GM12878 (cell line): ENCODE measurements around the gene DIAPH1.

Experiments
- CBFB ChIP-seq: IDR thresholded peaks from 2 replicates; pipeline ENCODE4 v1.6.1; 2016; ENCODE audit warnings: antibody characterized with exemption, low read depth
- CREB1 ChIP-seq: IDR thresholded peaks from 2 replicates; pipeline ENCODE4 v1.6.1; 2012; ENCODE audit warnings: low read depth, mild to moderate bottlenecking, inconsistent platforms
- EP300 ChIP-seq, 2 experiments: fragments of 150-350 bp in 1 of 2; IDR thresholded peaks; 2 replicates each; pipeline ENCODE4 v1.6.1; 2011 to 2012; ENCODE audit warnings: low read depth in 2 of 2, low read length in 2 of 2, borderline replicate concordance in 1 of 2, improper control_type of control experiment in 1 of 2, inconsistent platforms in 1 of 2; ENCODE audit not compliant: control insufficient read depth in 1 of 2
- EZH2 ChIP-seq: IDR thresholded peaks from 2 replicates; pipeline ENCODE4 v1.6.1; 2012; ENCODE audit warnings: low read depth, mild to moderate bottlenecking, control low read depth, inconsistent platforms, low read length, borderline replicate concordance; ENCODE audit not compliant: control insufficient read depth
- HCFC1 ChIP-seq: fragments of 150-350 bp; IDR thresholded peaks from 2 replicates; pipeline ENCODE4 v1.6.1; 2014; ENCODE audit warnings: low read length
- MTA3 ChIP-seq: IDR thresholded peaks from 2 replicates; pipeline ENCODE4 v1.6.1; 2012; ENCODE audit warnings: low read length, inconsistent platforms, borderline replicate concordance
- MYC ChIP-seq: IDR thresholded peaks from 2 replicates; pipeline ENCODE4 v1.6.1; 2011; ENCODE audit warnings: mild to moderate bottlenecking, low read length, moderate library complexity, inconsistent platforms; ENCODE audit not compliant: insufficient read depth, insufficient replicate concordance, insufficient read length, severe bottlenecking
- TF ChIP-seq, protein P1 (sequence below): IDR thresholded peaks from 2 replicates; pipeline ENCODE4 v1.6.1; 2012; ENCODE audit warnings: low read depth, low read length, improper control_type of control experiment
- TF ChIP-seq, protein P2 (sequence below): IDR thresholded peaks from 2 replicates; pipeline ENCODE4 v1.6.1; 2012; ENCODE audit warnings: mild to moderate bottlenecking, low read depth, low read length
- TF ChIP-seq, protein P3 (sequence below), 3 experiments: IDR thresholded peaks in 2 of 3; conservative IDR thresholded peaks in 1 of 3; 2 replicates each; pipeline ENCODE4 v1.5.1; 2011; ENCODE audit warnings: low read depth in 3 of 3, low read length in 3 of 3, mild to moderate bottlenecking in 3 of 3, control low read depth in 2 of 3, moderate library complexity in 2 of 3, inconsistent platforms in 1 of 3, mixed read lengths in 1 of 3; ENCODE audit not compliant: control insufficient read depth in 2 of 3, insufficient read depth in 1 of 3; ENCODE audit errors: extremely low read depth in 1 of 3
- TF ChIP-seq, protein P4 (sequence below): IDR thresholded peaks from 2 replicates; pipeline ENCODE4 v1.6.1; 2012; ENCODE audit warnings: improper control_type of control experiment, low read depth, low read length; ENCODE audit not compliant: insufficient replicate concordance

DNA sequence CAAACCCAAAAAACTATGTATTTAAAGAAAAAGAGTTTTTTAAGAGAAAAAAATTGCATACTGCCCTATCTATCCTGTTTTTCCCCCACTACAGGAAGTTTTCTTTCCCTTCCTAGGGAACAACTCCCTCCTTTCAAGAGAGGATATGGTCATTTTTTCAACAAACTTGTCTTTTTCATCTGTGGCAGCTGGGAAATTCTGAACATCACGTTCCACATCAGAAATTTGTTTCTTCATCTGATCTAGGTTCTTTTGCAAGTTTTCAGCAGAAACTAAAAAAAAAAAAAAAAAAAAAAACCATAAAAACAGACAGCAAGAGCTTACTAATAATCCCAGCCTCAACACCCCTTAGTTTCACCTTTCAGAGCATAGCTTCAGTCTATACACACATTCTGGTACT is 91.4 kb downstream of the DIAPH1 start:
- TF ChIP-seq, protein P1, sequence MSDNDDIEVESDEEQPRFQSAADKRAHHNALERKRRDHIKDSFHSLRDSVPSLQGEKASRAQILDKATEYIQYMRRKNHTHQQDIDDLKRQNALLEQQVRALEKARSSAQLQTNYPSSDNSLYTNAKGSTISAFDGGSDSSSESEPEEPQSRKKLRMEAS, result no peak
- TF ChIP-seq MTA3 (no peak), HCFC1 (no peak), EZH2 (no peak), CBFB (no peak), CREB1 (no peak), MYC (no peak), EP300 (IDR thresholded peaks at IDR 0.05; ENCODE audit: borderline replicate concordance in 1 of 2, control insufficient read depth in 1 of 2, low read depth in 2 of 2, low read length in 2 of 2) (no peak)
- TF ChIP-seq, protein P2, sequence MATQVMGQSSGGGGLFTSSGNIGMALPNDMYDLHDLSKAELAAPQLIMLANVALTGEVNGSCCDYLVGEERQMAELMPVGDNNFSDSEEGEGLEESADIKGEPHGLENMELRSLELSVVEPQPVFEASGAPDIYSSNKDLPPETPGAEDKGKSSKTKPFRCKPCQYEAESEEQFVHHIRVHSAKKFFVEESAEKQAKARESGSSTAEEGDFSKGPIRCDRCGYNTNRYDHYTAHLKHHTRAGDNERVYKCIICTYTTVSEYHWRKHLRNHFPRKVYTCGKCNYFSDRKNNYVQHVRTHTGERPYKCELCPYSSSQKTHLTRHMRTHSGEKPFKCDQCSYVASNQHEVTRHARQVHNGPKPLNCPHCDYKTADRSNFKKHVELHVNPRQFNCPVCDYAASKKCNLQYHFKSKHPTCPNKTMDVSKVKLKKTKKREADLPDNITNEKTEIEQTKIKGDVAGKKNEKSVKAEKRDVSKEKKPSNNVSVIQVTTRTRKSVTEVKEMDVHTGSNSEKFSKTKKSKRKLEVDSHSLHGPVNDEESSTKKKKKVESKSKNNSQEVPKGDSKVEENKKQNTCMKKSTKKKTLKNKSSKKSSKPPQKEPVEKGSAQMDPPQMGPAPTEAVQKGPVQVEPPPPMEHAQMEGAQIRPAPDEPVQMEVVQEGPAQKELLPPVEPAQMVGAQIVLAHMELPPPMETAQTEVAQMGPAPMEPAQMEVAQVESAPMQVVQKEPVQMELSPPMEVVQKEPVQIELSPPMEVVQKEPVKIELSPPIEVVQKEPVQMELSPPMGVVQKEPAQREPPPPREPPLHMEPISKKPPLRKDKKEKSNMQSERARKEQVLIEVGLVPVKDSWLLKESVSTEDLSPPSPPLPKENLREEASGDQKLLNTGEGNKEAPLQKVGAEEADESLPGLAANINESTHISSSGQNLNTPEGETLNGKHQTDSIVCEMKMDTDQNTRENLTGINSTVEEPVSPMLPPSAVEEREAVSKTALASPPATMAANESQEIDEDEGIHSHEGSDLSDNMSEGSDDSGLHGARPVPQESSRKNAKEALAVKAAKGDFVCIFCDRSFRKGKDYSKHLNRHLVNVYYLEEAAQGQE, result no peak
- TF ChIP-seq, protein P3, sequence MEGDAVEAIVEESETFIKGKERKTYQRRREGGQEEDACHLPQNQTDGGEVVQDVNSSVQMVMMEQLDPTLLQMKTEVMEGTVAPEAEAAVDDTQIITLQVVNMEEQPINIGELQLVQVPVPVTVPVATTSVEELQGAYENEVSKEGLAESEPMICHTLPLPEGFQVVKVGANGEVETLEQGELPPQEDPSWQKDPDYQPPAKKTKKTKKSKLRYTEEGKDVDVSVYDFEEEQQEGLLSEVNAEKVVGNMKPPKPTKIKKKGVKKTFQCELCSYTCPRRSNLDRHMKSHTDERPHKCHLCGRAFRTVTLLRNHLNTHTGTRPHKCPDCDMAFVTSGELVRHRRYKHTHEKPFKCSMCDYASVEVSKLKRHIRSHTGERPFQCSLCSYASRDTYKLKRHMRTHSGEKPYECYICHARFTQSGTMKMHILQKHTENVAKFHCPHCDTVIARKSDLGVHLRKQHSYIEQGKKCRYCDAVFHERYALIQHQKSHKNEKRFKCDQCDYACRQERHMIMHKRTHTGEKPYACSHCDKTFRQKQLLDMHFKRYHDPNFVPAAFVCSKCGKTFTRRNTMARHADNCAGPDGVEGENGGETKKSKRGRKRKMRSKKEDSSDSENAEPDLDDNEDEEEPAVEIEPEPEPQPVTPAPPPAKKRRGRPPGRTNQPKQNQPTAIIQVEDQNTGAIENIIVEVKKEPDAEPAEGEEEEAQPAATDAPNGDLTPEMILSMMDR (IDR thresholded peaks at IDR 0.05 in 2 of 3, conservative IDR thresholded peaks at IDR 0.05 in 1 of 3; ENCODE audit: control insufficient read depth in 2 of 3, extremely low read depth in 1 of 3, insufficient read depth in 1 of 3, low read depth in 3 of 3, low read length in 3 of 3), result no peak
- TF ChIP-seq, protein P4, sequence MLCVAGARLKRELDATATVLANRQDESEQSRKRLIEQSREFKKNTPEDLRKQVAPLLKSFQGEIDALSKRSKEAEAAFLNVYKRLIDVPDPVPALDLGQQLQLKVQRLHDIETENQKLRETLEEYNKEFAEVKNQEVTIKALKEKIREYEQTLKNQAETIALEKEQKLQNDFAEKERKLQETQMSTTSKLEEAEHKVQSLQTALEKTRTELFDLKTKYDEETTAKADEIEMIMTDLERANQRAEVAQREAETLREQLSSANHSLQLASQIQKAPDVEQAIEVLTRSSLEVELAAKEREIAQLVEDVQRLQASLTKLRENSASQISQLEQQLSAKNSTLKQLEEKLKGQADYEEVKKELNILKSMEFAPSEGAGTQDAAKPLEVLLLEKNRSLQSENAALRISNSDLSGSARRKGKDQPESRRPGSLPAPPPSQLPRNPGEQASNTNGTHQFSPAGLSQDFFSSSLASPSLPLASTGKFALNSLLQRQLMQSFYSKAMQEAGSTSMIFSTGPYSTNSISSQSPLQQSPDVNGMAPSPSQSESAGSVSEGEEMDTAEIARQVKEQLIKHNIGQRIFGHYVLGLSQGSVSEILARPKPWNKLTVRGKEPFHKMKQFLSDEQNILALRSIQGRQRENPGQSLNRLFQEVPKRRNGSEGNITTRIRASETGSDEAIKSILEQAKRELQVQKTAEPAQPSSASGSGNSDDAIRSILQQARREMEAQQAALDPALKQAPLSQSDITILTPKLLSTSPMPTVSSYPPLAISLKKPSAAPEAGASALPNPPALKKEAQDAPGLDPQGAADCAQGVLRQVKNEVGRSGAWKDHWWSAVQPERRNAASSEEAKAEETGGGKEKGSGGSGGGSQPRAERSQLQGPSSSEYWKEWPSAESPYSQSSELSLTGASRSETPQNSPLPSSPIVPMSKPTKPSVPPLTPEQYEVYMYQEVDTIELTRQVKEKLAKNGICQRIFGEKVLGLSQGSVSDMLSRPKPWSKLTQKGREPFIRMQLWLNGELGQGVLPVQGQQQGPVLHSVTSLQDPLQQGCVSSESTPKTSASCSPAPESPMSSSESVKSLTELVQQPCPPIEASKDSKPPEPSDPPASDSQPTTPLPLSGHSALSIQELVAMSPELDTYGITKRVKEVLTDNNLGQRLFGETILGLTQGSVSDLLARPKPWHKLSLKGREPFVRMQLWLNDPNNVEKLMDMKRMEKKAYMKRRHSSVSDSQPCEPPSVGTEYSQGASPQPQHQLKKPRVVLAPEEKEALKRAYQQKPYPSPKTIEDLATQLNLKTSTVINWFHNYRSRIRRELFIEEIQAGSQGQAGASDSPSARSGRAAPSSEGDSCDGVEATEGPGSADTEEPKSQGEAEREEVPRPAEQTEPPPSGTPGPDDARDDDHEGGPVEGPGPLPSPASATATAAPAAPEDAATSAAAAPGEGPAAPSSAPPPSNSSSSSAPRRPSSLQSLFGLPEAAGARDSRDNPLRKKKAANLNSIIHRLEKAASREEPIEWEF, result no peak
